Left ventricle myocardium superior (tissue), 1 donor: Measurements from ENCODE around the gene TSACC. TPM values are rescaled to one million over a fixed set of nuclear protein-coding genes. Genes with fewer than 3 reads are reported as not detected.
"Not testable (repeated sequence)": the region's sequence is repeated elsewhere in the genome, so short reads cannot be mapped to it uniquely, and the experiment has no call there.

Experiments
- ATAC-seq: fragments of 200-7000 bp; cut with Tn5 transposase; one replicate; pipeline ENCODE4 v1.9.1; 2020; ENCODE audit warnings: mild to moderate bottlenecking, moderate library complexity
- DNase-seq: peaks from one replicate; pipeline ENCODE4 v3.0.0-alpha.2; 2020
- intact Hi-C: fragments of 100-400 bp; cut with micrococcal nuclease; formaldehyde crosslinking; loops from one replicate; pipeline ENCODE4 v1.11.0; 2022
- long read RNA-seq: library from polyadenylated mRNA; unstranded; transcript quantifications from one replicate; pipeline ENCODE4 v2.0.0, GENCODE V29; 2021
- total RNA-seq: library from RNA; stranded (reverse); fragmentation: NEBNext Ultra II Directional; extraction: Animal tissue kit (Norgen Biotek cat#: 25700); gene quantifications from one replicate; pipeline ENCODE4 v1.2.1, GENCODE V29; 2021
- donor health status: DM: no; HTN: yes; CAD: no; lungs with severe emphysema.

The TSACC gene
- total RNA-seq, result not detected
- long read RNA-seq, partial matches to known transcripts, result 0 of 1 reads
- long read RNA-seq, other reads (novel, unspliced or antisense), result 1 of 1 reads

GRCh38 chr1:156338180-156338976 lies at the start of gene TSACC, which contains the start of gene CCT3:
TSACC (plus strand) TSS chr1:156338526; CDS start chr1:156339758, 1,232 bp downstream.
CCT3 (minus strand) TSS chr1:156338292; CDS start chr1:156338184, 108 bp downstream.
- intact Hi-C loops, result no loop called here
- DNase-seq (peak; percentile 100), ATAC-seq (peak; percentile 97)

- intact Hi-C loops, result no loop called here
- ATAC-seq (no peak), DNase-seq (no peak)
Observed at GRCh38 chr1:156289857-156290256, 48.5 kb upstream of the TSACC start.

GRCh38 chr1:156291226-156292061 lies 46.9 kb upstream of the TSACC start:
- intact Hi-C loops, result no loop called here
- DNase-seq (peak; percentile 94), ATAC-seq (peak; percentile 95)

GRCh38 chr1:156293098-156293434 lies 45.3 kb upstream of the TSACC start:
- ATAC-seq (no peak), DNase-seq (no peak)
- intact Hi-C loops, result no loop called here

- DNase-seq, result no peak
- intact Hi-C loops, result no loop called here
- no peak for ATAC-seq
Observed at GRCh38 chr1:156293895-156294294, 44.4 kb upstream of the TSACC start.

- DNase-seq, result peak; percentile 76
- intact Hi-C loops, result no loop called here
- peak; percentile 56 for ATAC-seq
Observed at GRCh38 chr1:156295391-156295947, 42.9 kb upstream of the TSACC start, which contains the start of gene GLMP. GLMP (minus strand) TSS chr1:156295679; CDS start chr1:156295645, 34 bp downstream.

GRCh38 chr1:156298852-156299357 lies 39.4 kb upstream of the TSACC start, which contains the start of gene VHLL:
VHLL (minus strand) TSS chr1:156299307; CDS start chr1:156299189, 118 bp downstream.
- intact Hi-C loops, result no loop called here
- ATAC-seq, result no peak

GRCh38 chr1:156303241-156303640 lies 35.1 kb upstream of the TSACC start:
- intact Hi-C loops, result no loop called here
- DNase-seq (no peak), ATAC-seq (no peak)

More at GRCh38 chr1:156298852-156299357, 39.4 kb upstream of the TSACC start, which contains the start of gene VHLL:
- no peak for DNase-seq

- ATAC-seq, result no peak
- intact Hi-C loops, result no loop called here
- no peak for DNase-seq
Observed at GRCh38 chr1:156305215-156305614, 33.1 kb upstream of the TSACC start.

GRCh38 chr1:156308078-156308477 lies 30.2 kb upstream of the TSACC start:
- ATAC-seq (no peak), DNase-seq (no peak)
- intact Hi-C loops, result no loop called here

- DNase-seq (no peak), ATAC-seq (no peak)
- intact Hi-C loops, result no loop called here
Observed at GRCh38 chr1:156310962-156311361, 27.4 kb upstream of the TSACC start.

GRCh38 chr1:156316909-156317308 lies 21.4 kb upstream of the TSACC start:
- DNase-seq, result no peak
- ATAC-seq, result no peak
- intact Hi-C loops, result no loop called here

- DNase-seq, result no peak
- ATAC-seq, result no peak
- intact Hi-C loops, result no loop called here
Observed at GRCh38 chr1:156319664-156320063, 18.7 kb upstream of the TSACC start.

- DNase-seq, result no peak
- intact Hi-C loops, result no loop called here
- no peak for ATAC-seq
Observed at GRCh38 chr1:156320560-156320959, 17.8 kb upstream of the TSACC start.

- DNase-seq, ATAC-seq, intact Hi-C loops: not testable (repeated sequence)
Observed at GRCh38 chr1:156323179-156323578, 15.1 kb upstream of the TSACC start.

- DNase-seq (no peak), ATAC-seq (no peak)
- intact Hi-C loops, result no loop called here
Observed at GRCh38 chr1:156336242-156336641, 2.1 kb upstream of the TSACC start.

GRCh38 chr1:156337052-156337887 lies 1.1 kb upstream of the TSACC start:
- DNase-seq (no peak), ATAC-seq (no peak)
- intact Hi-C loops, result no loop called here

GRCh38 chr1:156337888-156338179 lies 492 bp upstream of the TSACC start:
- DNase-seq, result no peak
- peak; percentile 27 for ATAC-seq
- intact Hi-C loops, result no loop called here
